ENCODE measurements around the gene DPP10.

DPP10 gene

DNA sequence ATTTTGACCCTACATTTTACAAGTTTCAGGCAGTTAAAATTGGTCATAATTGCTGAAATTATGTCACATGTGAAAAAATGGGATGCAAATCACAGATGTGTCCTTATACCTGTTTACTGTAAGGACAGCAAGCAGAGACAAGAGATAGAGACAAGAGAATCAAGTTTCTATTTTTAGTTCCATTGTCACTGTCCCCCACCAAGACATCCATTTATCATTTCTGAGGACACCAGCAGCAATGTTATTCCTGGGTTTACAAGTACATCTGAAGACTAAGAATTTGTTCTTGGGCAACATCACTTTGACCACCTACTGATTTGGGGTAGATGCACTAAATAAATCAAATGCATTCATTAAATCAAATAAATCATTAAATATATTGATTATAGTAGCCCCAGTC is 1111.7 kb downstream of the DPP10 start:
- Histone ChIP-seq H3K27me3 (ENCODE audit: insufficient read depth, low read length, poor library complexity, severe bottlenecking) (no peaks in the 10 kb centered on the region), H3K36me3 (ENCODE audit: insufficient read depth, low read length) (no peaks in the 10 kb centered on the region), H3K4me3 (ENCODE audit: low read length, poor library complexity, severe bottlenecking) (no peak overlapping the region), H2AFZ (ENCODE audit: low read length) (no peak overlapping the region), H3K9ac (ENCODE audit: low read depth, low read length, poor library complexity, severe bottlenecking) (no peak overlapping the region), H3K4me2 (ENCODE audit: low read depth, low read length, poor library complexity, severe bottlenecking) (no peak overlapping the region), H3K9me3 (ENCODE audit: insufficient read depth, low read depth, low read length) (no peaks in the 10 kb centered on the region), H4K20me1 (ENCODE audit: insufficient read depth, low read length, poor library complexity, severe bottlenecking) (no peaks in the 10 kb centered on the region), H3F3A (ENCODE audit: low read depth) (no peaks in the 10 kb centered on the region), H3K4me1 (ENCODE audit: insufficient read depth, low read length, poor library complexity, severe bottlenecking) (no peaks in the 10 kb centered on the region), H3K9me2 (replicated peaks; ENCODE audit: low read depth, low read length) (no peaks in the 10 kb centered on the region), H3K79me2 (ENCODE audit: insufficient read depth, low read length) (no peaks in the 10 kb centered on the region)
- TF ChIP-seq, protein P1, sequence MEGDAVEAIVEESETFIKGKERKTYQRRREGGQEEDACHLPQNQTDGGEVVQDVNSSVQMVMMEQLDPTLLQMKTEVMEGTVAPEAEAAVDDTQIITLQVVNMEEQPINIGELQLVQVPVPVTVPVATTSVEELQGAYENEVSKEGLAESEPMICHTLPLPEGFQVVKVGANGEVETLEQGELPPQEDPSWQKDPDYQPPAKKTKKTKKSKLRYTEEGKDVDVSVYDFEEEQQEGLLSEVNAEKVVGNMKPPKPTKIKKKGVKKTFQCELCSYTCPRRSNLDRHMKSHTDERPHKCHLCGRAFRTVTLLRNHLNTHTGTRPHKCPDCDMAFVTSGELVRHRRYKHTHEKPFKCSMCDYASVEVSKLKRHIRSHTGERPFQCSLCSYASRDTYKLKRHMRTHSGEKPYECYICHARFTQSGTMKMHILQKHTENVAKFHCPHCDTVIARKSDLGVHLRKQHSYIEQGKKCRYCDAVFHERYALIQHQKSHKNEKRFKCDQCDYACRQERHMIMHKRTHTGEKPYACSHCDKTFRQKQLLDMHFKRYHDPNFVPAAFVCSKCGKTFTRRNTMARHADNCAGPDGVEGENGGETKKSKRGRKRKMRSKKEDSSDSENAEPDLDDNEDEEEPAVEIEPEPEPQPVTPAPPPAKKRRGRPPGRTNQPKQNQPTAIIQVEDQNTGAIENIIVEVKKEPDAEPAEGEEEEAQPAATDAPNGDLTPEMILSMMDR (conservative IDR thresholded peaks at IDR 0.05; ENCODE audit: low read length) = no peak
- TF ChIP-seq EZH2phosphoT487 (IDR thresholded peaks at IDR 0.05; ENCODE audit: borderline replicate concordance) = no peak

DNA sequence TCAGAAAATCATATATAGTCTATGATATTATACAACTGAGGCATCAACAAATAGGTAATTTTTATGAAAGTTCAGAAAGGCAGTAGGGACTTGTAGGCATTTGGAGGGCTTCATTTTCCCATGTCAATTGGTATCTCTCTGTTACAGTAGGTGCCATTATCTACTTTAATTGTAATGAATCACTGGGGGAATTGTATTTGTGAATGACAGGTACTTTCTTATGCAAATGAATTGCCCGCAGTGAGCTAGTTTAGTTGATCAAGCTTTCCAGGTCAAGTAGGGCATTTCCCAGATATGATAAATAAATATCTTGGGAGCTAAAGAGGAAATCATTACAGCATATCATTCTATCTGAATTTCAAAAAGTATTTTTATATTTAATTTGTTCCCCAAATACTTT is 1116.3 kb downstream of the DPP10 start:
- TF ChIP-seq, protein P1 (conservative IDR thresholded peaks at IDR 0.05; ENCODE audit: low read length) = no peak
- TF ChIP-seq EZH2phosphoT487 (IDR thresholded peaks at IDR 0.05; ENCODE audit: borderline replicate concordance) = no peak
- no peaks in the 10 kb centered on the region for H3K9me3 ChIP-seq (ENCODE audit: insufficient read depth, low read depth, low read length)

DNA sequence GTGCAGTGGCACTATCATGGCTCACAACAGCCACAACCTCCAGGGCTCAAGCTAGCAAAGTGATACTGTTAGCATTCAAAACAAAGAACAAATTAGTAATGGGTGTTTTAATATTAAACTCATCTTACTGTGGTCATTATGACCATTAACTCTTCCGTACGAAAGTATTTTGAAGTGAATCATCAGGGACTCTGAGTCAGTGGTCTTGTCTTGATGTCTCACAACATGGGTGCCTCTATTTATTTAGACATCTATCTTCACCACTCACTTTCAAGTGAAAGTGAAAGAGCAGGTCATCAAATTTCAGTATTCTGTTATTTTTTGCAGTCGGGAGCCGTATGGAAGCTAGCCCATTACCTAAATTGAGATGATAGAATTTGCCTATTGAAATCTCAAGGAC is 1118.2 kb downstream of the DPP10 start:
- Histone ChIP-seq H3K4me3 (ENCODE audit: low read length, poor library complexity, severe bottlenecking) (no peak overlapping the region), H4K20me1 (ENCODE audit: insufficient read depth, low read length, poor library complexity, severe bottlenecking) (no peaks in the 10 kb centered on the region), H3K79me2 (ENCODE audit: insufficient read depth, low read length) (no peaks in the 10 kb centered on the region), H3K36me3 (ENCODE audit: insufficient read depth, low read length) (no peaks in the 10 kb centered on the region), H3K4me1 (ENCODE audit: insufficient read depth, low read length, poor library complexity, severe bottlenecking) (no peaks in the 10 kb centered on the region), H3K9ac (ENCODE audit: low read depth, low read length, poor library complexity, severe bottlenecking) (no peak overlapping the region), H3K4me2 (ENCODE audit: low read depth, low read length, poor library complexity, severe bottlenecking) (no peak overlapping the region), H3K9me2 (replicated peaks; ENCODE audit: low read depth, low read length) (no peaks in the 10 kb centered on the region), H2AFZ (ENCODE audit: low read length) (no peak overlapping the region), H3K27me3 (ENCODE audit: insufficient read depth, low read length, poor library complexity, severe bottlenecking) (no peaks in the 10 kb centered on the region), H3F3A (ENCODE audit: low read depth) (no peaks in the 10 kb centered on the region), H3K9me3 (ENCODE audit: insufficient read depth, low read depth, low read length) (no peaks in the 10 kb centered on the region)
- TF ChIP-seq EZH2phosphoT487 (IDR thresholded peaks at IDR 0.05; ENCODE audit: borderline replicate concordance) = no peak
- TF ChIP-seq, protein P1 (conservative IDR thresholded peaks at IDR 0.05; ENCODE audit: low read length) = no peak

More for the DNA sequence above, 1116.3 kb downstream of the DPP10 start:
- Histone ChIP-seq H3K4me2 (ENCODE audit: low read depth, low read length, poor library complexity, severe bottlenecking) (no peak overlapping the region), H3K27me3 (ENCODE audit: insufficient read depth, low read length, poor library complexity, severe bottlenecking) (no peaks in the 10 kb centered on the region), H3F3A (ENCODE audit: low read depth) (no peaks in the 10 kb centered on the region), H3K4me1 (ENCODE audit: insufficient read depth, low read length, poor library complexity, severe bottlenecking) (no peaks in the 10 kb centered on the region), H3K9me2 (replicated peaks; ENCODE audit: low read depth, low read length) (no peaks in the 10 kb centered on the region), H4K20me1 (ENCODE audit: insufficient read depth, low read length, poor library complexity, severe bottlenecking) (no peaks in the 10 kb centered on the region), H2AFZ (ENCODE audit: low read length) (no peak overlapping the region), H3K9ac (ENCODE audit: low read depth, low read length, poor library complexity, severe bottlenecking) (no peak overlapping the region), H3K4me3 (ENCODE audit: low read length, poor library complexity, severe bottlenecking) (no peak overlapping the region), H3K79me2 (ENCODE audit: insufficient read depth, low read length) (no peaks in the 10 kb centered on the region), H3K36me3 (ENCODE audit: insufficient read depth, low read length) (no peaks in the 10 kb centered on the region)
